ENCODE data around the gene RAB11FIP3. TPM values are rescaled to one million over a fixed set of nuclear protein-coding genes. Genes with fewer than 3 reads are reported as not detected.

The RAB11FIP3 gene
- total and polyA plus RNA-seq, 10 of the 15 experiments (the other 5 are each of a cell fraction or from before 2014, with no cell fraction given) = 1.2 to 27.3 (median 7.7) TPM

- TF ChIP-seq ATF3 (IDR thresholded peaks at IDR 0.05; ENCODE audit: borderline replicate concordance, extremely low read depth, low read depth, low read length) = no peak
Observed at GRCh38 chr16:519425-519824, 94.0 kb downstream of the RAB11FIP3 start (continued).

GRCh38 chr16:519841-520687 is 94.6 kb downstream of the RAB11FIP3 start:
- no peak for ATAC-seq
- H4K20me1 ChIP-seq (ENCODE audit: control insufficient read depth, insufficient read depth) = no peaks in the 10 kb centered on the region; the same call in 1 of the 2 replicates
- H3K4me3 ChIP-seq = no peak overlapping the region
- FAIRE-seq = no peak
- in situ Hi-C loops (cut with MboI) (no loop called here), intact Hi-C loops (cut with micrococcal nuclease; ENCODE audit: unreplicated experiment) (no loop called here)
- peaks cover 11% of the 10 kb centered on the region for H3K4me1 ChIP-seq (ENCODE audit: control insufficient read depth, insufficient read depth, low read length)
- no peak overlapping the region for H3K27ac ChIP-seq (ENCODE audit: control insufficient read depth, insufficient read depth)
- ChIA-PET POLR2A (no interaction called here), CTCF (interaction anchor here (0.6 kb wide), 1 partner anchor 397 kb away, joined by 4 read pairs; no protein-coding TSS in a partner anchor), RAD21 (ENCODE audit: unreplicated experiment) (no interaction called here), SMC1A (ENCODE audit: uncharacterized antibody, unreplicated experiment) (no interaction called here)
- no peak overlapping the region for H3K4me2 ChIP-seq (ENCODE audit: control insufficient read depth, insufficient read depth)
- H3K9ac ChIP-seq (ENCODE audit: control insufficient read depth, insufficient read depth, low read length) = no peak overlapping the region
- 86% methylated on average over 34 of the region's 35 CpGs for WGBS (ENCODE audit: insufficient coverage, insufficient replicate concordance, low lambda C conversion rate, missing lambda C conversion rate)
- no peaks in the 10 kb centered on the region for H3K27me3 ChIP-seq (replicated peaks in 1 of 2; ENCODE audit: control insufficient read depth in 2 of 2, insufficient read depth in 2 of 2, low read length in 1 of 2)
- TF ChIP-seq IKZF2 (IDR thresholded peaks at IDR 0.05) (no peak), POLR2A (IDR thresholded peaks at IDR 0.05; ENCODE audit: low read depth, low read length) (peak; percentile 9; the same call in 1 of the 2 replicates)
- peaks cover 0 to 2% of the 10 kb centered on the region in 2 experiments; a peak in 3 of 4 replicates for H3K36me3 ChIP-seq (ENCODE audit: control insufficient read depth in 2 of 2, insufficient read depth in 2 of 2, low read length in 1 of 2)
- no peak overlapping the region for H2AFZ ChIP-seq (ENCODE audit: control insufficient read depth, low read depth, low read length)
- peaks cover 1% of the 10 kb centered on the region; the same call in 1 of the 2 replicates for H3K79me2 ChIP-seq (ENCODE audit: control insufficient read depth, insufficient read depth, low read length)
- DNase-seq (ENCODE audit: low read depth, low spot score) = no peak
- no peaks in the 10 kb centered on the region for H3K9me3 ChIP-seq (replicated peaks; ENCODE audit: control insufficient read depth, insufficient read depth, low read length)
- no TSS peak for BruUV-seq (replicated peaks)

GRCh38 chr16:520847-521246 is 95.4 kb downstream of the RAB11FIP3 start:
- 87% methylated on average over 10 of the region's 13 CpGs for WGBS (ENCODE audit: insufficient coverage, insufficient replicate concordance, low lambda C conversion rate, missing lambda C conversion rate)
- TF ChIP-seq STAT1 (conservative IDR thresholded peaks at IDR 0.05) = no peak
- TF ChIP-seq CHD2 (IDR thresholded peaks at IDR 0.05; ENCODE audit: borderline replicate concordance, low read depth, low read length) = no peak
- no peak for TF ChIP-seq PRDM15 (CRISPR knock-in tag; IDR thresholded peaks at IDR 0.05)
- no peak for TF ChIP-seq IRF3 (IDR thresholded peaks at IDR 0.05)
- TF ChIP-seq MYC (IDR thresholded peaks at IDR 0.05; ENCODE audit: insufficient read depth, insufficient read length, insufficient replicate concordance, low read length, severe bottlenecking) = no peak
- TF ChIP-seq ZNF24 (IDR thresholded peaks at IDR 0.05) = no peak

More at GRCh38 chr16:520847-521246, 95.4 kb downstream of the RAB11FIP3 start:
- ChIA-PET SMC1A (ENCODE audit: uncharacterized antibody, unreplicated experiment) (no interaction called here), CTCF (interaction anchor here (0.6 kb wide), 1 partner anchor 398 kb away, joined by 4 read pairs; no protein-coding TSS in a partner anchor), POLR2A (no interaction called here), RAD21 (ENCODE audit: unreplicated experiment) (no interaction called here)
- no peak overlapping the region for H3K4me3 ChIP-seq
- FAIRE-seq (no peak), ATAC-seq (no peak), DNase-seq (ENCODE audit: low read depth, low spot score) (no peak)
- no peak overlapping the region for H2AFZ ChIP-seq (ENCODE audit: control insufficient read depth, low read depth, low read length)
- BruUV-seq (replicated peaks) = TSS peak; percentile 71
- H3K4me2 ChIP-seq (ENCODE audit: control insufficient read depth, insufficient read depth) = no peak overlapping the region
- H3K27me3 ChIP-seq (replicated peaks in 1 of 2; ENCODE audit: control insufficient read depth in 2 of 2, insufficient read depth in 2 of 2, low read length in 1 of 2) = no peaks in the 10 kb centered on the region
- H3K79me2 ChIP-seq (ENCODE audit: control insufficient read depth, insufficient read depth, low read length) = peaks cover 6% of the 10 kb centered on the region
- no peak overlapping the region for H3K27ac ChIP-seq (ENCODE audit: control insufficient read depth, insufficient read depth)
- intact Hi-C loops (cut with micrococcal nuclease; ENCODE audit: unreplicated experiment) (no loop called here), in situ Hi-C loops (cut with MboI) (no loop called here)
- H4K20me1 ChIP-seq (ENCODE audit: control insufficient read depth, insufficient read depth) = no peaks in the 10 kb centered on the region; the same call in 1 of the 2 replicates
- peaks cover 18% of the 10 kb centered on the region for H3K4me1 ChIP-seq (ENCODE audit: control insufficient read depth, insufficient read depth, low read length)
- H3K9me3 ChIP-seq (replicated peaks; ENCODE audit: control insufficient read depth, insufficient read depth, low read length) = no peaks in the 10 kb centered on the region
- H3K9ac ChIP-seq (ENCODE audit: control insufficient read depth, insufficient read depth, low read length) = no peak overlapping the region
- H3K36me3 ChIP-seq (ENCODE audit: control insufficient read depth in 2 of 2, insufficient read depth in 2 of 2, low read length in 1 of 2) = peaks cover 0 to 2% of the 10 kb centered on the region in 2 experiments; a peak in 3 of 4 replicates
